D341Med (cell line): ENCODE results near the gene GADD45G.

Experiments used
- DNase-seq: peaks from one replicate; pipeline ENCODE4 v3.0.0; 2012; ENCODE audit warnings: low spot score

Gene GADD45G

GRCh38 chr9:89592963-89593726 lies 11.7 kb upstream of the GADD45G start:
- DNase-seq, result no peak

DNA sequence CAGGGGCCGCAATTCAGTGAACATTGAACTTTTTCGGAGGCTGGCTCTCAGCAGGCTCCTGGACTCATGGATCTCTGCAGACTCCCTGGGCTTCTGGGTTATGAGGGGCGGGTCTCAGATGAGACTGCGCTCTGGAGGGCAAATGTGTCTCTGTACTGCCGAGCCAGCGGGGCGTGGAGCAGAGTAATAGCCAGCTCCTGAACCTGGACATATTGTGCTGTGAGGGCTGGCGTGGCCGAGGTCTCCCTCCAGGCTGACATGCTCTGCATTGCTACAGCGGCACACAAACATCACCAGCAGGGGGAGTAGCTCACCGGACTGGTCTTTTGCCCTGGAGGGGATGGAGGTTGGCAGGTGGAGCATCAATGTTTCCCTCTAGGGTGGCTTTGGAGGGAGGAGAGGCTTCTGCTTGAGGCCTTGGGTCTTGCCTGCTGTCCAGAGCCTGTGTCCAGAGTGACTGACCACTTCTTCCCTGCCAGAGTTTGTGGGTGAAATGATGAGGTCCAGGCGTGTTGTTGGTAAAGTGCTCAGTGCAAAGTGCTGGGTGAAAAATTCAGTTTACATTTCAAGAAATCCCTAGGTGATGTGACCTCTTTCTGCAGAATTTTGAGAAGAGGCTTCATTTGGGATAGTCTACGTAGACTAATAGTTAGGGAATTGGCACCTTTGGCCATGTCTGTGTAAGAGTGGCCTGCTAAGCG lies 10.9 kb upstream of the GADD45G start:
- peak; percentile 76 for DNase-seq

DNA sequence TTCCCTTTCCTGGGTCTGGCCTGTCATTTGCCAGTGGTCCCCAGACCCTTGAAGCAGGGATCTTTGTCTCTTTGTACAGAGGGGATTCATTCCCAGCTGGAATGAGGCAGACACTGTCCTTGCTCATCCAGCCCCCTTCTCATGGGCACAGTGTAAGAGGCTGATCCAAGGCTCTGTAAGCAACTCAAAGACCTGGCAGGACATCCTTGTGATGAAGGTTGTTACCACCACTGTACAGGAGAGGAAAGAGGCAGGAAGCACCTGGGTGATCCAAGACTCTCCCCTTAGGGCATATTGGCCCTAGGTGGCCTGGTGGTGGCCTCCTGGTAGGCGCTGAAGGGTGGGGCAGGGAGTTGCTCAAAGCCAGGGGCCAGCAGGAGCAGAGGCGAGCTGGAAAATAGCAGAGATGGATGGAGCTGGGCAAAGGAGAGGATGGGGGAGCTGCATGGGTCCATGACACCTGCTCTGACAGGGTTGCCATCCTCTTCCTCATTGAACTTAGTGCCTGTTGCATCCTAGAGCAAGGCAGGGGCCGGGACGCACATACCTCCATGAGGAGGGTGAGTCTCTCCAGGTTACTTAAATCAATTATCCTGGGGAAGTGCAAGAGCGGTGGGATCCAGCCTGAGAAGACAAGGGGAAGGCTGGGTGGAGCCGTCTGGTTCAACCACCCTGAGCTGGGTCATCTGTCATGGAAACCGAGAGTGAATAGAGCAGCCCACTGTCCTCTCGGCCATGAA lies 9.8 kb upstream of the GADD45G start:
- DNase-seq, result no peak

DNA sequence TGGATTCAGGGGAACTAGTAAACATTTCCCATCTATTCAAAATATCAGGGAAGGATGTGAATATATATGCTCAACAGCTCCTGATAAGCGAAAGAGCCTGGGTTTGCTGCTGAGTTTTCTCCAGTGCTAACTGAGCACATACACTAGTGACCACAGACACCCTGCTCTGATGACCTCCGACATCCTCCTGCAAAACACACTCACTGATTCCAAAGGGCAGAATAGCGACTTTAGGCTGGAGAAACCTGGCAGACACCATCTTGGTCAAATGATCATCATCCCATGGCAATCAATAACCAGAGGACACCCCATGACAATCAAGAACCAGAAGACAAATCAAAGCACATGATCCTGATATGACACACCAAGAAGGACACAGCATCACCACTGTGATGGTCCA lies 9.2 kb upstream of the GADD45G start:
- DNase-seq, result no peak

DNA sequence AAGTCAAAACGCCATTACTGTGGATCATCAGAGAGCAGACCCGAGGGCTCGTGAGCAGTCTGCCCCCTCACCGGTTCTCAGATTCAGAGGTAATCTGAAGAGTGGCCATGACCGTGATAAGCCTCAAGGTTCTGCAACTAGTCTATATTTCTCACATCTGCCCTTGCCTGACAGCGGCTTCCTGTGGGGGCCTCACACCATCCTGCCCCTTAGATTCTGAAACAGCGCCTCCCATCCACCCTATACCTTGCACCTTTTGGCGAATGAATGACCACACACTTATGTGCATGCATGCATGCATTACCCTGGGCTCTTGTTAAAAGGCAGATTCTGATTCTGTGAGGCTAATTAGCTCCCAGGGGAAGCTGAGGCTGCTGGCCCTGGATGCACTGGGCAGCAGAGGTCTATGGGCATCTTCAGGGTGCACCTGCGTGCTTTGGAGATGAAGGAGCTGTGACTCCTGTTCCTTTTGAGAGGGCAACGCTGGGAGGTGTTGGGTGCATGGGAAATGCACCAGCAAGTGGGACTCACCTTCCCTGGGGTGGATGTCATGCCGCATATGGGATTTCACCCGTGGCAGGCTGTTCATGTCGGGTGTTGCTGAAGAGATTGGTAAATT lies 7.8 kb upstream of the GADD45G start:
- no peak for DNase-seq

GRCh38 chr9:89597711-89598362 lies 7.0 kb upstream of the GADD45G start:
- peak; percentile 66 for DNase-seq

DNA sequence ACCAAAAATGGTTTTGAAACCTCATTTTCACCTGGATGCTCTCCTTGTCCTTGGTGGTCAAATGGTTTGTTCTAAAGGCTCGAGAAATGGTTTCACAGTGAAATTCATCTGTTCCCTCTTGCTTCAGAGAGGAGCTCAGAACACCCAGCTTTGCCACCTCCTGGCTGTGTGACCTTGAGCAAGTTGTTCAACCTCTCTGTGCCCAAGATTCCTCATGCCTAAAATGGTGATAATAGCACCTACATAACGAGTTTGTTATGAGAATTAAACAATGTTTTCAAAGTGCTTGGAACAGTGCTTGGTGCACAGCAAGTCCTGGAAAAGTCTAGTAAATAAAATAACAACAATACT lies 6.5 kb upstream of the GADD45G start:
- no peak for DNase-seq

GRCh38 chr9:89598926-89599325 lies 5.9 kb upstream of the GADD45G start:
- DNase-seq, result no peak

DNA sequence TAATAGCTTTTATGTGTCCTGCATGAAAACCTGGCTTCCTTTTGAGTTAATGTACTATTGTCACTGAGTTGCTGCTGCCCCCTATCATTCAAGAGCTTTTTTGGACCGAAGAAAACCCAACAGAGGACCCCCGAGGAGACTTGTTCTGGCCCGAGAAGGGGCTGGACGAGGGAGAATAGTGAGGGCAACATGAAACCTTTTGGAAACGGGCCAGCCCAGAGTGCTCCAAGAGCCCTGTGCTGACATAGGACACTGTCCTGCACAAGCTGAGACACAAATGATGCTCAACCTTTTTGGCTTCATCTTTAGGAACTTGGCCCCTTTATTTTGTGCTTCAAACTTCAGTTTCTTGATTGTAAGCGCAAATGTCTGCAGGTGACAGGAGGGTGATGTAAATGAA lies 4.0 kb upstream of the GADD45G start:
- DNase-seq, result no peak

DNA sequence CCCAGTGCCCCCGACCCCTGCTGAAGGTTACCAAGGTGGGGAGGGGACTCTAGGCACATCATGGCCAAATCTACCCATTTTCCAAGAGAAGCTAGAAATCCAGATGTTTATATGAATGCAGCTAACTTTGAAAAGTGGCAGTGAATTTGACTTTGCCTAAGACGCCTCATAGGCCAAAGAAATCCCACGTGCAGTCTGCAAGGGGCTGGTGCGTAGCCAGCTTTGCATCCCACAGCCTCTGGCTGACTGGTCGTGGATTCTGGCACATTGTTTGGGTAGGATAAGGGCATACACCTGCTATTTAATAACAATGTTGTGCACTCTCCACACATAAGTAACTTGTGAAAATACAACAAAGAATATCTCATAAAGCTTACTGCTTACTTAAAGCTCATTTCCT lies 3.5 kb upstream of the GADD45G start:
- no peak for DNase-seq

- no peak for DNase-seq
Measured at GRCh38 chr9:89601856-89602562, 2.8 kb upstream of the GADD45G start.

DNA sequence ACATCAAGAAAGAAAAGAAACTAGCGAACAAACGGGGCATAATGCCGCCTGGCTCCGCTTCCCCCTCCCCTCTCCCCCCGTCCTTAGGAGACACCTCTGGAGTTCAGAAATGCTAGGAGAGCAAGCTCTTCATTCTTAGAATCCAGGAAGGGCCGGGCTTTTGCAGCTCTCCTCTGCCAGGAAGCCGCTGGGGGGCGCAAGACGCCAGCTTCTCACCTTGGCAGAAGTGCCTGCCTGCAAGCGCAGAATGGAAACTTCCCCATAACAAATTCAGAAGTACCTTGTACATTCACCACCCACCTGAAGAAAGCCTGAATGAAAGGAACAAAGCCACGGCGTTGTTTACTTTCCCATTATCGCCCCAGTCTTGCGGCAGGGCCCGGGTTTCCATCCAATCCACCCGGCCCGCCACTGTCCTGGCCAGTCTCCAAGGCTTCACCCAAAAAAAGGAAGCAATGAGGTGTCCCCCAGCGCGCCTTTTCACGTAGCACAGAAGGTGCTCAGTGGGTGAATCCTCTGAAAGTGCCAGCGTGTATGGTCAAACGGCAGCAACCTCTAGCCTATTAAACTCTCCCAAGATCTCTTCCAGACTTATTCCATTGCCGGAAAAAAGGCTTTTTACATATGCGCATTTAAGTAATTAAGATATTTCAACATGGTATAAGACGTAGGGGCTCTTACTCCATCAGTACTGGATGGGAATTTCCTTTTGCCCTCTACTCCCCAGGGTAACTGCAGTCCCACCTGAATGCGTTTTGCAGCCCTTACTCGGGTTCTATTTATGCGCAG lies 1.6 kb upstream of the GADD45G start:
- DNase-seq, result peak; percentile 74

- peak; percentile 81 for DNase-seq
Measured at GRCh38 chr9:89603767-89604665, 796 bp upstream of the GADD45G start.

- no peak for DNase-seq
Measured at GRCh38 chr9:89605465-89606048, 745 bp downstream of the GADD45G start.

GRCh38 chr9:89606049-89606623 lies 1.3 kb downstream of the GADD45G start:
- peak; percentile 50 for DNase-seq

GRCh38 chr9:89606624-89607311 lies 2.0 kb downstream of the GADD45G start:
- peak; percentile 75 for DNase-seq

- DNase-seq, result no peak
Measured at GRCh38 chr9:89608641-89609335, 4.0 kb downstream of the GADD45G start.
